ENCODE data around the gene DRC7.

DNA sequence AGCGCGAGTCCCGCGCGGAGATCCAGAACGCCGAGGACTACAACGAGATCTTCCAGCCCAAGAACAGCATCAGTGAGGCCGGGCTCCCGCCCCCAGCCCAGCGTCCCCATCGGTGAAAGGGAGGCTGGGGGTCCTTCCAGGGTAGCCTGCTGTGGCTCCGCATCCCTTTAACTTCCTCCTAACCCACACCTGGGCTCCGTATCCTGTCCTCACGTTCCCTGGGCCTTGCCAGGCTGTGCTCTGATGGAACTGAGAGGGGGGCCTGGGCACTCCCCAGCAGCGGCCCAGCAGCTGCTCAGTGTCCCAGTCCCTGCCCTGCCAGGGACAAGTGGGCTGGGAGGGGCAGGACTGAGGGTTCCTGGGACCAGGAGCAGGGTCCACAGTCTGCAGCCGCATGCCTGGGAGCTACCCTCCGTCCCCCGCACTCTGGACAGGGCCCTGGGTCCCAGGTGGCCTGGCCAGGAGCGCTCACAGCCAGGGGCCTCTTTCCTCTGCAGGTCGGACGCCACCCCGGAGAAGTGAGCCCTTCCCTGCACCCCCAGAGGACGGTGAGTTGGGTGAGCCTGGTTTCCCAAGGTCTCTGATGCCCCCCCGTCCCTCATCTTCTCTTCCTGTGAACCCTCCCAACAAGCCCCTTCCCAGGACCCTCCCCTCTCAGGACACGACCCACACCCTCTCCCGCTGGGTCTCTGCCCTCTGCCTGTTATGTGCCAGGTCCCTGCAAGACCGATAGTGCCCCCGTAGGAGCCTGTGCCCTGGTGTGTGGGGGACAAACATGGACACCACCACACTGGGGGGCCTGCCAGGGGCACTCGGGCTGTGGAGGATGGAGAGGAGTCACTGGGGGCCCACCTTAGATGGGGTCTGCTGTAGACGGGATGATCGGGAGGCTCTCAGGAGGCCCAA lies 59.1 kb downstream of the DRC7 start:
- TF ChIP-seq CTCF (IDR thresholded peaks at IDR 0.05) (no peak), EZH2 (IDR thresholded peaks at IDR 0.05) (no peak)

Measured in neural progenitor cell (in vitro differentiated cells).